Measurements from ENCODE around the gene TRIM14. TPM values are rescaled to one million over a fixed set of nuclear protein-coding genes. Genes with fewer than 3 reads are reported as not detected.

TRIM14 gene
- total RNA-seq, 2 experiments from 2014 or later: 23.5 to 23.6 TPM

GRCh38 chr9:98109052-98109451, 10.0 kb downstream of the TRIM14 start:
- no peaks in the 10 kb centered on the region for H3K27me3 ChIP-seq (ENCODE audit: control insufficient read depth in 1 of 2, insufficient read depth in 2 of 2, low read length in 2 of 2)
- ChIA-PET POLR2A (interaction anchor here (0.8 to 4.5 kb wide), 10 partner anchors 7 to 204 kb away, joined by 3 to 51 read pairs (median 4); partner anchors contain the start of genes NANS, TBC1D2 and TRIM14), CTCF (interaction anchor here (1.2 to 2.8 kb wide), 3 partner anchors 10 to 147 kb away, joined by 4 to 21 read pairs (median 5); partner anchors contain the start of genes TBC1D2 and TRIM14)
- no peak overlapping the region for H3K4me3 ChIP-seq (ENCODE audit: low read length)
- ATAC-seq (ENCODE audit: poor library complexity): no peak
- peaks cover 35% of the 10 kb centered on the region for H3K36me3 ChIP-seq (ENCODE audit: insufficient read depth, low read length)
- H3K9me3 ChIP-seq (ENCODE audit: control insufficient read depth in 1 of 2, insufficient read depth in 1 of 2, low read length in 2 of 2): peaks cover 0 to 4% of the 10 kb centered on the region in 2 experiments
- peaks cover 65% of the 10 kb centered on the region for H3K4me1 ChIP-seq (ENCODE audit: insufficient read depth, low read length)
- peak in 3 of 14 experiments; percentile 27 to 56 (median 32) for DNase-seq
- intact Hi-C loops (cut with DNase I, micrococcal nuclease): loop anchor here in 1 of 2 experiments (10.0 kb wide), 2 partner anchors 124 to 146 kb away; partner anchors contain the start of genes ANP32B and TBC1D2
- H3K27ac ChIP-seq (ENCODE audit: low read depth in 1 of 2, low read length in 2 of 2): peak overlapping the region; percentile 75 to 79
- no peaks in the 10 kb centered on the region for H3K27me3 Mint-ChIP-seq
- peak overlapping the region; percentile 91 for H3K27ac Mint-ChIP-seq
- no peak for TF ChIP-seq CTCF (IDR thresholded peaks at IDR 0.05)
- peak overlapping the region; percentile 38 for H3K4me3 Mint-ChIP-seq
- H3K4me1 Mint-ChIP-seq (ENCODE audit: low read depth): peaks cover 83% of the 10 kb centered on the region
- H3K36me3 Mint-ChIP-seq (ENCODE audit: low read depth): peaks cover 72% of the 10 kb centered on the region
- no peaks in the 10 kb centered on the region for H3K9me3 Mint-ChIP-seq

- peak in 10 of 14 experiments; percentile 16 to 83 (median 24) for DNase-seq
- no peak for TF ChIP-seq CTCF (IDR thresholded peaks at IDR 0.05)
- POLR2A ChIA-PET: interaction anchor here (0.8 to 4.5 kb wide), 9 partner anchors 10 to 203 kb away, joined by 3 to 51 read pairs (median 4); partner anchors contain the start of genes NANS, TBC1D2 and TRIM14
- Mint-ChIP-seq H3K27me3 (no peaks in the 10 kb centered on the region), H3K4me1 (ENCODE audit: low read depth) (peaks cover 85% of the 10 kb centered on the region), H3K4me3 (peak overlapping the region; percentile 42), H3K36me3 (ENCODE audit: low read depth) (peaks cover 72% of the 10 kb centered on the region), H3K27ac (peak overlapping the region; percentile 91), H3K9me3 (no peaks in the 10 kb centered on the region)
- CTCF ChIA-PET: interaction anchor here (0.7 to 2.8 kb wide), 5 partner anchors 10 to 185 kb away, joined by 3 to 21 read pairs (median 4); partner anchors contain the start of genes TBC1D2 and TRIM14
- Histone ChIP-seq H3K27me3 (ENCODE audit: control insufficient read depth in 1 of 2, insufficient read depth in 2 of 2, low read length in 2 of 2) (no peaks in the 10 kb centered on the region), H3K9me3 (ENCODE audit: control insufficient read depth in 1 of 2, insufficient read depth in 1 of 2, low read length in 2 of 2) (peaks cover 0 to 4% of the 10 kb centered on the region in 2 experiments), H3K4me1 (ENCODE audit: insufficient read depth, low read length) (peaks cover 69% of the 10 kb centered on the region), H3K4me3 (ENCODE audit: low read length) (no peak overlapping the region), H3K27ac (ENCODE audit: low read depth in 1 of 2, low read length in 2 of 2) (peak overlapping the region; percentile 75 to 79), H3K36me3 (ENCODE audit: insufficient read depth, low read length) (peaks cover 35% of the 10 kb centered on the region)
- intact Hi-C loops (cut with DNase I, micrococcal nuclease): loop anchor here in 1 of 2 experiments (1.0 to 10.0 kb wide), 3 partner anchors 10 to 146 kb away; partner anchors contain the start of genes ANP32B and TBC1D2
- peak; percentile 91 for ATAC-seq (ENCODE audit: poor library complexity)
Measured at GRCh38 chr9:98108531-98109031, 10.4 kb downstream of the TRIM14 start.

GRCh38 chr9:98107926-98108325, 11.1 kb downstream of the TRIM14 start:
- H3K4me3 ChIP-seq (ENCODE audit: low read length): no peak overlapping the region
- peaks cover 0 to 4% of the 10 kb centered on the region in 2 experiments for H3K9me3 ChIP-seq (ENCODE audit: control insufficient read depth in 1 of 2, insufficient read depth in 1 of 2, low read length in 2 of 2)
- CTCF ChIA-PET: interaction anchor here (0.7 to 2.8 kb wide), 5 partner anchors 10 to 184 kb away, joined by 3 to 21 read pairs (median 4); partner anchors contain the start of genes TBC1D2 and TRIM14
- intact Hi-C loops (cut with DNase I, micrococcal nuclease): loop anchor here in 1 of 2 experiments (1.0 to 10.0 kb wide), 3 partner anchors 10 to 147 kb away; partner anchors contain the start of genes ANP32B and TBC1D2
- no peak for TF ChIP-seq CTCF (IDR thresholded peaks at IDR 0.05)
- H3K36me3 ChIP-seq (ENCODE audit: insufficient read depth, low read length): peaks cover 35% of the 10 kb centered on the region
- peaks cover 76% of the 10 kb centered on the region for H3K4me1 ChIP-seq (ENCODE audit: insufficient read depth, low read length)
- Mint-ChIP-seq H3K27me3 (no peaks in the 10 kb centered on the region), H3K4me3 (peak overlapping the region; percentile 42), H3K36me3 (ENCODE audit: low read depth) (peaks cover 72% of the 10 kb centered on the region), H3K9me3 (no peaks in the 10 kb centered on the region), H3K27ac (peak overlapping the region; percentile 91), H3K4me1 (ENCODE audit: low read depth) (peaks cover 83% of the 10 kb centered on the region)
- DNase-seq (peak in 3 of 14 experiments; percentile 30 to 33 (median 32)), ATAC-seq (ENCODE audit: poor library complexity) (peak; percentile 14)
- POLR2A ChIA-PET: interaction anchor here (0.6 to 4.5 kb wide), 7 partner anchors 10 to 182 kb away, joined by 3 to 51 read pairs (median 5); partner anchors contain the start of genes NANS, TBC1D2 and TRIM14
- no peaks in the 10 kb centered on the region for H3K27me3 ChIP-seq (ENCODE audit: control insufficient read depth in 1 of 2, insufficient read depth in 2 of 2, low read length in 2 of 2)
- H3K27ac ChIP-seq (ENCODE audit: low read depth in 1 of 2, low read length in 2 of 2): peak overlapping the region; percentile 75 to 79

Data from CD4-positive, alpha-beta T cell (primary cell).